ENCODE results near the gene SLC34A3.

The SLC34A3 gene

DNA sequence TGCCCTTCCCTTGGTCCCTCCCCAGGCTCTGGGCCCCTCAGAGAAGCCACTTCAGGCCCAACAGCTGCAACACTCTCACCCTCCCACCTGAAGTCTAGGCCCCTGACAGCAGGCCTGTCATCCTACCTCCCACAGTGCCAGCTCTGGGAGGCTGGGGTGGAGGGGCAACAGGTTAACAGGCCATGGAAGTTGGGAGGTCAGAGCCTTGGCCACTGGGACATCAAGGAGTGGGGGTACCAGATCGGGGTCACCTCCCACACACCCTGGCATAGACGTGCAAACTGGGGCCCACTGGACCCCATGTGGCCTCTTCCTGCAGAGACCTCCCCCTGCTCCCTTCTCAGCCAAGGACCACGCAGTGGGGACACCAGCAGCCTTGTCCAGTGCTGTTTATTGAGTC is 39.5 kb upstream of the SLC34A3 start:
- TF ChIP-seq ZBTB7A (IDR thresholded peaks at IDR 0.05; ENCODE audit: low read depth) (no peak), TCF12 (IDR thresholded peaks at IDR 0.05; ENCODE audit: low read depth) (no peak), EP300 (IDR thresholded peaks at IDR 0.05; ENCODE audit: borderline replicate concordance) (no peak), CREB1 (IDR thresholded peaks at IDR 0.05; ENCODE audit: low read depth) (no peak), FOXM1 (IDR thresholded peaks at IDR 0.05; ENCODE audit: borderline replicate concordance, low read depth) (no peak)
- TF ChIP-seq, protein P1, sequence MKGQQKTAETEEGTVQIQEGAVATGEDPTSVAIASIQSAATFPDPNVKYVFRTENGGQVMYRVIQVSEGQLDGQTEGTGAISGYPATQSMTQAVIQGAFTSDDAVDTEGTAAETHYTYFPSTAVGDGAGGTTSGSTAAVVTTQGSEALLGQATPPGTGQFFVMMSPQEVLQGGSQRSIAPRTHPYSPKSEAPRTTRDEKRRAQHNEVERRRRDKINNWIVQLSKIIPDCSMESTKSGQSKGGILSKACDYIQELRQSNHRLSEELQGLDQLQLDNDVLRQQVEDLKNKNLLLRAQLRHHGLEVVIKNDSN (IDR thresholded peaks at IDR 0.05): no peak
- TF ChIP-seq, protein P2, sequence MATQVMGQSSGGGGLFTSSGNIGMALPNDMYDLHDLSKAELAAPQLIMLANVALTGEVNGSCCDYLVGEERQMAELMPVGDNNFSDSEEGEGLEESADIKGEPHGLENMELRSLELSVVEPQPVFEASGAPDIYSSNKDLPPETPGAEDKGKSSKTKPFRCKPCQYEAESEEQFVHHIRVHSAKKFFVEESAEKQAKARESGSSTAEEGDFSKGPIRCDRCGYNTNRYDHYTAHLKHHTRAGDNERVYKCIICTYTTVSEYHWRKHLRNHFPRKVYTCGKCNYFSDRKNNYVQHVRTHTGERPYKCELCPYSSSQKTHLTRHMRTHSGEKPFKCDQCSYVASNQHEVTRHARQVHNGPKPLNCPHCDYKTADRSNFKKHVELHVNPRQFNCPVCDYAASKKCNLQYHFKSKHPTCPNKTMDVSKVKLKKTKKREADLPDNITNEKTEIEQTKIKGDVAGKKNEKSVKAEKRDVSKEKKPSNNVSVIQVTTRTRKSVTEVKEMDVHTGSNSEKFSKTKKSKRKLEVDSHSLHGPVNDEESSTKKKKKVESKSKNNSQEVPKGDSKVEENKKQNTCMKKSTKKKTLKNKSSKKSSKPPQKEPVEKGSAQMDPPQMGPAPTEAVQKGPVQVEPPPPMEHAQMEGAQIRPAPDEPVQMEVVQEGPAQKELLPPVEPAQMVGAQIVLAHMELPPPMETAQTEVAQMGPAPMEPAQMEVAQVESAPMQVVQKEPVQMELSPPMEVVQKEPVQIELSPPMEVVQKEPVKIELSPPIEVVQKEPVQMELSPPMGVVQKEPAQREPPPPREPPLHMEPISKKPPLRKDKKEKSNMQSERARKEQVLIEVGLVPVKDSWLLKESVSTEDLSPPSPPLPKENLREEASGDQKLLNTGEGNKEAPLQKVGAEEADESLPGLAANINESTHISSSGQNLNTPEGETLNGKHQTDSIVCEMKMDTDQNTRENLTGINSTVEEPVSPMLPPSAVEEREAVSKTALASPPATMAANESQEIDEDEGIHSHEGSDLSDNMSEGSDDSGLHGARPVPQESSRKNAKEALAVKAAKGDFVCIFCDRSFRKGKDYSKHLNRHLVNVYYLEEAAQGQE (IDR thresholded peaks at IDR 0.05; ENCODE audit: low read depth): no peak

DNA sequence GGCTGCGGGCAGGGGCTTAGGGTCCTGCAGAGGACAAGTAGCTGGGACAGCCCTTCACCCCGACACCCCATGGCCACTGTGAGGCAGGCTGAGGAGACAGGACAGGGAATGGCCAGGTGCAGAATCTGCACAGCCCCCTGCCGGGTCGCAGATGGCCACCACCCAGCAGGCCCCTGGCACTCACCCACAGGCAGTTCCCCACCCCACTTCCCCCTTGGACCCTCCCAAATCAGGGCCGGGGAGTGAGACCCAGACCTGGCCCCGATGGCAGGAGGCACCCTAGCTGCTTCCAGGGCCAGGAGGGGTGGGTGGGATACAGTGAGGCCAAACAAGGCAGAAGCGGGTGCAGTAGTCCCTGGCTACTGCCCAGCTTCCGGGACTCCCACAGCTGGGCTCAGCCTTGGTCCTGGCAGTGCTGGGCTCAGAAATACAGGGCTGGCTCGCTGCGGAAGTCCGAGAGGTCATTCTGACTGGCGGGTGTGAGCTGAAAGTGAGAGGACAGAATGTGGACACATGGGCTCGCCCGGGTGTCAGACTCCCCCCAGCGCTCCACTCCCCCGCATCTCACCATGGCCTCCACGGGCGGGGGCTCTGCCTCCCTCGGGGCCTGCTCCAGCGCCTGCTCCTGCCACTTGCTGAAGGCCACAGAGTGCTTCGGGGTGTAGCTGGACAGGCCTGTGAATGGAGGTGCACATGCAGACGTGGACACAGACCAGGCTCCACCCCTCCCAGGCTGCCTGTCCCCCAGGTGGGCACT is 38.8 kb upstream of the SLC34A3 start:
- TF ChIP-seq EGR1 (IDR thresholded peaks at IDR 0.05): no peak

DNA sequence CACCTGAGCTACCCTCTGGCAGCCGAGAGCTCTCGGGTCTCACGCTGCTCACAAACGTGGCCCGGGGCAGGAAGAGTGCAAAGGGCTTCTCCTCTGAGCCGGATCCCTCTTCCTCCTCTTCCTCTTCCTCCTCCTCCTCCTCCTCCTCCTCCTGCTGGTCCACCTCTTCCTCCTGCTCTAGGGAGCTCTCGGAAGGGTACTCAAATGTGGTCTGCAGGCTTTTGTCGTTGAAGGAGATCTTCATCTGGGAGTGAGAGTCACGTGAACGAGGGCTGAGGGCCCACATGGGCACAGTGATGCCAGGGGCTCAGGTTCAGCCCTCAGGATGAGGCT is 38.3 kb upstream of the SLC34A3 start:
- TF ChIP-seq FOXM1 (IDR thresholded peaks at IDR 0.05; ENCODE audit: borderline replicate concordance, low read depth) (no peak), EGR1 (IDR thresholded peaks at IDR 0.05) (no peak), CREB1 (IDR thresholded peaks at IDR 0.05; ENCODE audit: low read depth) (no peak), TEAD4 (IDR thresholded peaks at IDR 0.05) (no peak), TAF1 (IDR thresholded peaks at IDR 0.05; ENCODE audit: low read depth) (no peak), EP300 (IDR thresholded peaks at IDR 0.05; ENCODE audit: borderline replicate concordance) (no peak), ZBTB7A (IDR thresholded peaks at IDR 0.05; ENCODE audit: low read depth) (no peak), YY1 (IDR thresholded peaks at IDR 0.05; ENCODE audit: low read depth) (no peak), NFIC (IDR thresholded peaks at IDR 0.05) (no peak), TCF12 (IDR thresholded peaks at IDR 0.05; ENCODE audit: low read depth) (no peak), CEBPB (IDR thresholded peaks at IDR 0.05) (no peak), RAD21 (IDR thresholded peaks at IDR 0.05; ENCODE audit: low read depth) (no peak)
- TF ChIP-seq, protein P1 (IDR thresholded peaks at IDR 0.05): no peak
- TF ChIP-seq, protein P3, sequence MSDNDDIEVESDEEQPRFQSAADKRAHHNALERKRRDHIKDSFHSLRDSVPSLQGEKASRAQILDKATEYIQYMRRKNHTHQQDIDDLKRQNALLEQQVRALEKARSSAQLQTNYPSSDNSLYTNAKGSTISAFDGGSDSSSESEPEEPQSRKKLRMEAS (IDR thresholded peaks at IDR 0.05): no peak
- TF ChIP-seq, protein P2 (IDR thresholded peaks at IDR 0.05; ENCODE audit: low read depth): no peak

DNA sequence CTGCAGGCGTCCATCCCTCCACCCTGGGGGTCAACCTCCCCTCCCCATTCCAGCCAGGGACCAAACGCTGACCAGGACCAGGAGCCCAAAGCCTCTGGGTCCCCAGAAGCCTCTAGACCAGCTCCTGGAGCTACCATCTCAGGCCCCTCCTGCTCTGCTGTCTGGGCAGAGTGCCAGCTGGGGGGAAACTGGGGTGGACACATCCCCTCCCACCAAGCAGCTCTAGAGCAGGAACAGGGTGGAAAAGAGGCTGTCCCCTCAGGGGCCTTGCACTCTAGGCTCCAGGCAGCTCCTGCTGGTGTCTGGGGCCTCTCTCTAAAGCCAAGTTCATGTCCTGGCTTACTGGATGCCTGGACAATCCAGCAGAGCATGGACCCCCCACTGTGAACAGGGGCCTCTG is 37.8 kb upstream of the SLC34A3 start:
- TF ChIP-seq YY1 (IDR thresholded peaks at IDR 0.05; ENCODE audit: low read depth): no peak
- TF ChIP-seq, protein P1 (IDR thresholded peaks at IDR 0.05): no peak
- TF ChIP-seq TAF1 (IDR thresholded peaks at IDR 0.05; ENCODE audit: low read depth): no peak
- TF ChIP-seq CREB1 (IDR thresholded peaks at IDR 0.05; ENCODE audit: low read depth): no peak
- TF ChIP-seq, protein P2 (IDR thresholded peaks at IDR 0.05; ENCODE audit: low read depth): no peak
- TF ChIP-seq RAD21 (IDR thresholded peaks at IDR 0.05; ENCODE audit: low read depth): no peak
- TF ChIP-seq NFIC (IDR thresholded peaks at IDR 0.05): no peak
- no peak for TF ChIP-seq CEBPB (IDR thresholded peaks at IDR 0.05)
- TF ChIP-seq, protein P3 (IDR thresholded peaks at IDR 0.05): no peak
- no peak for TF ChIP-seq ZBTB7A (IDR thresholded peaks at IDR 0.05; ENCODE audit: low read depth)
- TF ChIP-seq TCF12 (IDR thresholded peaks at IDR 0.05; ENCODE audit: low read depth): no peak
- no peak for TF ChIP-seq EGR1 (IDR thresholded peaks at IDR 0.05)
- TF ChIP-seq TEAD4 (IDR thresholded peaks at IDR 0.05): no peak
- TF ChIP-seq FOXM1 (IDR thresholded peaks at IDR 0.05; ENCODE audit: borderline replicate concordance, low read depth): no peak
- no peak for TF ChIP-seq EP300 (IDR thresholded peaks at IDR 0.05; ENCODE audit: borderline replicate concordance)
